CD4-positive, alpha-beta T cell treated with Interleukin-21 for 1 hour (primary cell): ENCODE data around the gene RUSC2.
"Not testable (repeated sequence)": the region's sequence is repeated elsewhere in the genome, so short reads cannot be mapped to it uniquely, and the experiment has no call there.

ENCODE experiments used
- DNase-seq: peaks from one replicate; pipeline ENCODE4 v3.0.0-alpha.2; 2020

The RUSC2 gene

DNA sequence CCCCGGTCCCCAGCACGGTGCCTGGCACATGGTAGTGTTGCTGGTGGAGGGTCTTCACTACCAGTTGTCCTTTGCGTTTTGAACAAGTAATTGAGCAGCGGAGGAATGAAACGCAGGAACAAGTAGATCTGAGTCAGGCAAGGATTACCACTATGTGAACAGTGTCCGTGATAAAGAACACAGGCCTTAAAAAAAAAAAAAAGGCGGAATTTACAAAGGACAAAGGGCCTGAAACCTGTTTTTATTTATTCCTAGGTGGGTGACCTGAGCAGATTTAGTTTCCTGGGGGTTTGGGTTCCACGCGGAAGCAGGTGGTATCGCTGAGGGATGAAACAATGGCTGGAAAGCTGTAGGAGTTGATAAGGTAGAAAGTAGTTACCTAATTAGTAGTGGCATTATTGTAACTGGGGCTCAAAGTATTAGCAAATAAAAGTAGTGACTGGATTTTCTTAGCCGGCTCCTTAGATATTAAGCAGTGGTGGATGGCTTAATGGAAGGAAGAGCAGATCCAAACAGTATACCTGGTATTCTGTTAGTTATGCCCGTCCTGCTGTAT, 1.1 kb downstream of the RUSC2 start:
- no peak for DNase-seq

DNA sequence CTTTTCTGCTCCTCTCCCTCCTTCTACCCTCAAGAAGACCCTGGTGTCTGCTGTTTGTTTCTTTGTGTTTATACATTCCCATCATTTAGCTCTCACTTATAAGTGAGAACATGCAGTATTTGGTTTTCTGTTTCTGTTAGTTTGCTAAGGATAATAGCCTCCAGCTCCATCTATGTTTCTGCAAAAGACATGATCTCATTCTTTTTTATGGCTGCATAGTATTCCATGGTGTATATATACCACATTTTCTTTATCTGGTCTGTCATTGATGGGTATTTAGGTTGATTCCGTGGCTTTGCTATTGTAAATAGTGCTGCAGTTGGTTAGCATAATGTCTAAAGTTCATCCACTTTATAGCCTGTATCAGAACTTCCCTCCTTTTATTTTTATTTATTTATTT, 3.2 kb downstream of the RUSC2 start:
- DNase-seq = not testable (repeated sequence)

DNA sequence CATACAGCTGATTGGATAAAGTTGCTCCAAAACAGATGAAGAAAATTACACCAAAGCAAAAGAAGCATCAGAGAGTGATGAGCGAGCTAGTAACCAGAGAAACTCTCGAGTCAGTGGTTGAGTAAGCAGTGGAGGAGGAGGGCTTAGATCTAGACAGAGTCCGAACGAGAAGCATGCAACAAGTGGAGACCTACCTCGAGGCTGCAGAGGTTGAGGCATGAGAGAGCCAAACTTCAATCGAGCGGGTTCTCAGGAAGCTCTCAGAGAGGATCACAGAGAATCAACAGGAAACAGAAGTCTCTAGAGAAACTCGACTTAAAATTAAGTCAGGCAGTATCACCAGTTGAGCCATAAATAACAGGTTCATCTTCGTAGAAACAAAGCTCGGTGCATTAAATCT, 6.1 kb downstream of the RUSC2 start:
- DNase-seq = no peak

DNA sequence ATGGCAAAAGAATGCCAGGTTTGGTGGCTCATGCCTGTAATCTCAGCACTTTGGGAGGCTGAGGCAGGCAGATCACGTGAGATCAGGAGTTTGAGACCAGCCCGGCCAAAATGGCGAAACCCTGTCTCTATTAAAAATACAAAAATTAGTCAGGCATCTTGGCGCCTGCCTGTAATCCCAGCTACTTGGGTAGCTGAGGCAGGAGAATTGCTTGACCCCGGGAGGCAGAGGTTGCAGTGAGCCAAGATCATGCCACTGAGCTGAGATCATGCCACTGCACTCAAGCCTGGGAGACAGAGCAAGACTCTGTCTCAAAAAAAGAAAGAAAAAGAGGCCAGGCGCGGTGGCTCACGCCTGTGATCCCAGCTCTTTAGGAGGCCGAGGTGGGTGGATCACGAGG, 8.3 kb downstream of the RUSC2 start:
- DNase-seq = not testable (repeated sequence)

DNA sequence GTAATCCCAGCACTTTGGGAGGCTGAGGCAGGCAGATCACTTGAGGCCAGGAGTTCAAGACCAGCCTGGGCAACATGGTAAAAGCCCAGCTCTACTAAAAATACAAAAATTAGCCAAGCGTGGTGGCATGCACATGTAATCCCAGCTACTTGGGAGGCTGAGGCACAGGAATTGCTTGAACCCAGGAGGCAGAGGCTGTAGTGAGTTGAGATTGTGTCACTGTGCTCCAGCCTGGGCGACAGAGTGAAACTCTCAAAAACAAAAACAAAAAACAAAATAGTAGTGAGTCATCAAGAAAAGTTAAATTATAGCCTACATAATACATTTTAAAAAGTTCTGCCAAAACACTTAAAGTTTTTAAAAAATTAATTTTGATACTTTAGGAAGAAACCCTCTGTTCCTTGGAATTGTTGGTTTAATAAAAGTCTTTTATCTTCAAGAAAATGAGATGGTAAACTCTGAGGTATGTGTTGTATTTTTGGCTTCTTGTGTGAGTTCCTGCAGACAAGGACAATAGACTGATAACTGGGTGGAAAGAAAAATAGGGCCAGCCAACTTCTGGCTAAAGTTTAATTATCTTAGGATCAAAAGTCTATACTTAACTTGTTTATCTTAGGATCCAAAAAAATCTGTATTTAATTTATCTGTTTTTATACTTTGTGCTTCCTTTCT, 9.3 kb downstream of the RUSC2 start:
- no peak for DNase-seq

DNA sequence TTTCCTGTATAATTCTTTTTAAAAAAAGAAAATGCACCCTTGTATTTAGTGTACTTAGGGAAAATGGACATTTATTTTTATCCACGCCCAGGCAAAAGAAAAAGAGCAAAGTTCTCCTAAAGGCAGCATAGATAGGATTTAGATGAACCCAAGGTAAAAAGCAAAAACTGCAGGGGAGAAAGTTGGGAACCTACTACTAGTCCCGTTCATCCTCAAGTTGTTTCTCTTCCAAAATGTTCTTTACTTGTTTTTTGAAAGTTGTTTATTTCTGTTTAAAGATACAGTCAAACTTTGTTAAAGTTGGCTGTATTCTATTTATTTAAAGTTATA, 9.8 kb downstream of the RUSC2 start:
- DNase-seq = no peak

DNA sequence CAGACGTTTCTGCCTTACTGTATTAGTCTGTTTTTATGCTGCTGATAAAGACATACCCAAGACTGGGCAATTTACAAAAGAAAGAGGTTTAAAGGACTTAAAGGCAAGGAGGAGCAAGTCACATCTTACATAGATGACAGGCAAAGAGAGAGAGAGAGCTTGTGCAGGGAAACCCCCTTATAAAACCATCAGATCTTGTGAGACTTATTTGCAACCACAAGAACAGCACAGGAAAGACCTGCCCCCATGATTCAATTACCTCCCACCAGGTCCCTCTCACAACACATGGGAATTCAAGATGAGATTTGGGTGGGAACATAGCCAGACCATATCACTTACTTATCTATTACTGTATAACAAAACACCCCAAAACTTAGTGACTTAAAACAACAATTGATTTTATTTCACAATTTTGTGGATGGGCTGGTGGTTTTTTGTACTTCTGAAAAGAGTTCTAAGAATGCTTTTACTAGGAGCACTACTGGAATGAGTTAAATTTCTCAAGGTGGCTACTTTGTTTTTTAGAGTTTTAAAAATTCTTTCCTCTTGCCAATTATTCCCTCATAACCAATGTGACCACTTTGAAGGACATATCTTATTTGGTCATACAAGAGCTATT, 10.3 kb downstream of the RUSC2 start:
- no peak for DNase-seq

DNA sequence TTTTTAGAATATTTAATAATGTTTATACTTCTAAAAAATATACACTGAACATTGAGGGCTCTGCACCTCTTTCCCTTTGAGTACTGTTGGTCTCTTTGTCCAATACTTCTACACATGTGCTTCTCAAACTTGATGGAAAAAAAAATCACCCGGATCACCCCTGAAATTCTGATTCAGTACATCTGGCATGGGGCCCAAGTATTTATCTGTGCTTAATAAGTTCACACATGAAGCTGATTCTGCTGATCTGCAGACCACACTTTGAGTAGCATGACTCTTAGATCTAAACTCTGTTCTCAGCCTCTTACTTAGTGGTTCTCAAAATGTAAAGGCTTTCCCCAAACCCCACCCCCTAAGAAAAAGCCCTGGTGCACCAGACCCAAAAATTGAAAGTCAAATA, 12.0 kb downstream of the RUSC2 start:
- no peak for DNase-seq

DNA sequence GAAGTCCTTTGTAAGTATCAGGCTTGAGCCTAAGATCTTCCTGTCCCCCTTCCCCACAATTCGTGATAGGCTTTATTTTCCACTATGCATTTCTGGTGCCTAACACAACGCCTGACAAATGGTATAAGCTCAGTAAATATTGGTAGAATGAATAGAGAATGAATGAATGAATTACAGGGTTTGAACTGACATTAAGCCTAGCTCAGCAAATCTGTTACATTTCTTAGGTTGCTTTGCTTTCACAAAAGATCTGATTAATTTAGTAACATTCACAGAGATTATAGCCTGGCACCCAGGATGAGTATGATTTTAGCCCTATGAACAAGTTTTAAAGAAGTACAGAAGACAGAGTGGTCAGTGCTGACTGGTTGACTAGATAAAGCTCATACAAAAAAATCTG, 16.4 kb downstream of the RUSC2 start:
- DNase-seq = no peak

DNA sequence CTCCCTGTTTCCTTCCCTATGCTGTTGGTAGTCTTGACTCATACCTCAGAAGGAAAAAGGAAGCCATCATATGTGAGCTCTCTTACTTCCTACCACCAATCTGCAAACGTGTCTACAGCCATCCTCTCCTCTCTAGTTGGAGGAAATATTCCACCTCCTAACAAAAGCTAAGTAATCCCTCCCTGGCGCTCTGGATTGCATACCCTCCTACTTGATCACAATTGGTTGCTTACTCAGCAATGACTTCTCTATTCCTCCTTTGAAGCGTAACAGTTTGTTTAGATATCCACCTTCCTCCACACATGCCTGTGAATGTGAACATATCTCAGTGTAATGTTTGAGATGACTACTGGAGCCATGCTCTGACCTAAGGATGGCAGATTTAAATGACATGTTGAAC, 18.2 kb downstream of the RUSC2 start:
- no peak for DNase-seq

DNA sequence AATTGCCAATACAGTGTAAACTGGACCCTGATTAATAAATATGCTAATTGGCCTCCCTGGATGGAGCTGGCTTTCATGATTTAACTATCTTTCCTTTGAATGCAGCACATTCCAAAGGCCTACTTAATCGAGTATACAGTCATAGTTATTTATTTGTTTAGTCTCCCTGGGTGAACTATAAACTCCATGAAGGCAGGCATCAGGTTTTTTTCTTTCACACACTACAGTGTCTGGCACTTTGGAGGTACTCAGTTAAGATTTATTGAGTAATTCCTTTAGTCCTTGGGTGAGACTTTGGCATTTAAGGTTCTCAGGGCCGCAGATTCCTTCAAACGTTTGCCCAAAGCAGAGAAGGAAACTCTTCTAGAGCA, 20.5 kb downstream of the RUSC2 start:
- DNase-seq = no peak

DNA sequence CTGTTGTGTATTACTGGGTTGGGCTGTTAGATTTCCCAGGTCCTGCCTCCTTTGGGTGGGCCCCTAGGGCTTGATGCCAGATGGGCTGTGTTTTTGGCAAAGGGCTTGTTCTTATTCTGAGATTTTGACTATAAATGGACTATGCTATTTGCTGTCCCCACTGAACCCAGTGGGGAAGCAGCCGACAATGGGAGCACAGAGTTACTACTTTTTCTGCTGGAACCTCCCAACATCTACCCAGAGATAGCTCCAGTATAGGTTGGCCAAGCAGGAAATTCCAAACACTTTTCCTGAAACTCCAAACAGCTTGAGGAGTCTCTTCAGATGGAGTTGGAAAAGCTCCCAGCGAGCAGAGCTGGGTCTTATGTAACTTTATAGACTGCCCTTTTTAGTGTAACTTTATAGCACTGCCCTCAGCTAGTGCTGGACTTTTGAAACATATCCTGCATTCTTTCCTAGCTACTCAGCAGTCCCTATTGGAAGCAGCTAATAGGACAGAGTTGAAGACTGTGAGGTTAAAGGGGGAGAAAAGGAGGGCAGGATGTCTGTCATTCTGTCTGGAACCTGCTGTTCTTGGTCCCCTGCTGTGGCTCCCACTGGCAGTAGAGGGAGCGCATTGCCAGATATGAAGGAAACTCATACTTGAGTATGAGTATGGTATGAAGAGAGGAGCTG, 21.0 kb downstream of the RUSC2 start:
- no peak for DNase-seq

DNA sequence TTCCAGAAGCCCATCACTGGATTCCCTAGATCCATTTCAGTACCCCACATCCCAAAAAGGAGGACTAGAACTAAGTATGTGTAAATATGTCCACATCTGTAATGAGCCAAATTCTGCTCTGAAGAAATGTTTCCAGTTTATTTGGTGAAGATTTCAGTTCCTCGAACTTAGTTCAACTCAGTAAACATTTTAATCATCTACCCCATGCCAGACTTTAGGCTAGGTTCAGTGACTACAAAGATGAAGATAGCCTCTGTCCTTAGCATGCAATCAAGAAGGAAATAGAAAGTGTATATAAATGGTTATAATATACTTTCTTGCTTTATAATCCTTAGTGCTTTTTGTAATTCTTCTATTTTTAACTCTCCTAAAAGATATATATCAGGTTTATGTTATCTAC, 21.5 kb downstream of the RUSC2 start:
- no peak for DNase-seq

DNA sequence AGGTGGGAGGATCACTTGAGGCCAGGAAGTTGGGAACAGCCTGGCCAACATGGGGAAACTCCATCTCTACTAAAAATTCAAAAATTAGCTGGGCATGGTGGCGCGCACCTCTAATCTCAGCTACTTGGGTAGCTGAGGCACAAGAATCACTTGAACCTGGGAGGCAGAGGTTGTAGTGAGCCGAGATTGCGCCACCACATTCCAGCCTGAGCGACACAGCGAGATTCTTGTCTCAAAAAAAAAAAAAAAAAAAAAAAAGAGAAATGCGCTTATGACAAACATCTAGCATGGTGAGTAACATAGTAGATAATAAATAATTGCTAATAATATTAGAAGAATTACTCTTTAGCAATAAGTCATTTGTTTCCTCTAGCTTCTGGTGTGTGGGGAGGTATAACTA, 25.9 kb downstream of the RUSC2 start:
- no peak for DNase-seq

DNA sequence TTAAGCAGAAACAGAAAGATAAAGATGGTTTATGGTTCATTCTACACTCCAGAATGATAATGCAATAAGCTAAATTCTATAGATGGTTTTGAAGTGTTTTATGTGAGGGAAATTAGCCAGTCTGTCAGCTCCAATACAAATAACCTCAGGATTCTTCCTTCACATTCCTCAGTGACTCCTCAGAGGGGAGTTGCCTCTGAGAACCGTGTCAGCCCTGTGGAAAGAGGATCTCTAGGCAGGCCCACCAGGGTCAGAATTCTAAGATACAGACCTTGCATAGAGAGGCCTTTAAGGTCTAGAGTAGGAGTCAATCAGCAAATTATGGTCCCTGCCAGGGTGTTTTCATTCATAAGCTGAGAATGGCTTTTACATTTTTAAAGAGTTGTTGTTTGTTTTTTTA, 26.6 kb downstream of the RUSC2 start:
- DNase-seq = no peak

DNA sequence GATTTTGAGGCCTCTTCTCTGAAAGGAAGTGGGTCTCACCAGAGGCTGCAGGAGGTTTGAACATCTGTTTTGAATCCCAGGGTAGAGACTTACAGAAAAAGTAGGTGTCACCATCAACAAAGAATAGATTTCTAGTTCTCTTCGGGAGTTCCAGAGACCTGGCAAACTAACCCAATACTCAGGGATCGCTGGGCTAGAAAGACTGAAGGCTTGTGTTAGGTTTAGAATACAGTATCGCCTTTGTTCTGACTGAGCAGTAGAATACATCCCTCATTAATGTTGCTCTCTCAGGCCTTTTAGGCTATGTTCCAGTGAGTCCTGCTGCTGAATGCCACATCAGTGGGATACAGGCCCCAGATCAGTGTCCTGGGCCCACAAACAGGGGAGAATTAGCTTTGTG, 27.2 kb downstream of the RUSC2 start:
- DNase-seq = no peak

DNA sequence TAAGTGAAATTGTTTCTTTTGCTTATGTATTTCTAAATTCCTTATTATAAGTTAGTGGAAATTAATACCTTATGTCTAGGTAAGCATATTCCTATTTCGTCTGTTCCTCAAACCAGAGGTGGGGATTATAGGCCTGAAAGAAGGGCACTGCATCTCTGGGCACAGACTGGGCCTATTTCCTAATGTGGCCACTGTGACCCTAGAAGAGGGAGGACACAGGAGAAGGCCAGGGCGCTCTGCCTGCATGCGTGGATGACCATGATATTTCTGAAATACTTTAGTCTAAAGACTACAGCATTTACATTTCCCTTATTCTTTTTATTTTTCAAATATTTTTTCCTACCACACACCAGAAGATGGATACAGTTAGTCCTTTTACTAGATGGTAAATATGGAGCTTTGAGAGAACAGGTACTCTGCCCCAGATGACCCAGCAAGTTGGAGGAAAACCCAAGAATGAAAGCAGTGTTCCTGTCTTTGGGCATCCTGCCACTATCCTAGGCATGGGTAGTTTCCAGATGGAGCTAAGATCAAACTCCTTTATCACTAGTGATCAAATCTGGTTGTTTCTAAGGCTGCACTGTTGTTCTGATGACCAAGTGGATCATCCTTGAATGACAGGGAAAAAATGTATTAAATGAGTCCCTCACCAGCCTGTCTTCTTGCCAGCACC, 27.8 kb downstream of the RUSC2 start:
- DNase-seq = no peak

DNA sequence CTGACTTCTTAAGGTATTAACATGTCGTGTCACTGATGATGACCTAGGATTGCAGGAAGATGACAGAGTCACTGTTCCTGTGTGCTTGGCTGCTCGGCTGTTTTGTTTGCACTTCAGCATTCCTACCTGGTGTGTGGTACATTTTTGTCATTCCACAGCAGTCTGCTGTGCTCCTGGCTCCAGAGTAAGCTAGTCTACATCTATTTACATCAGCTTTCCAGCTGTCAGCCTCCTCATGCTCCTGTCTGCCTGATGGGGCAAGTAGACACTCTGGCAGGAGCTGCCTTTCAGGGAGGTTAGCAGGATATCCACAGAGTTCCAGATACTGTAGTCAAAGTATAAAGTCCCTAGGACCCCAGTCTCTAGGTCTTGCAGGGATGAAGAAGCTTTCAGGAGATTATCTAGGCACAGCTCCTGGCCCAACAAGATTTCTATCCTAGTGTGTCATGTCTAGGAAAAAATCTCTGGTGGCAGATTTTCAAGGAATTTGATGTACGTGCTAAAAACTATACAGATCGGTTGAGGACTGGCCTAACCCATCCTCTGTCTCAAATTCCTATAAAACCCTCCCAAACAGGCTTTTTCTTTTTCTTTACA, 28.4 kb downstream of the RUSC2 start:
- no peak for DNase-seq

DNA sequence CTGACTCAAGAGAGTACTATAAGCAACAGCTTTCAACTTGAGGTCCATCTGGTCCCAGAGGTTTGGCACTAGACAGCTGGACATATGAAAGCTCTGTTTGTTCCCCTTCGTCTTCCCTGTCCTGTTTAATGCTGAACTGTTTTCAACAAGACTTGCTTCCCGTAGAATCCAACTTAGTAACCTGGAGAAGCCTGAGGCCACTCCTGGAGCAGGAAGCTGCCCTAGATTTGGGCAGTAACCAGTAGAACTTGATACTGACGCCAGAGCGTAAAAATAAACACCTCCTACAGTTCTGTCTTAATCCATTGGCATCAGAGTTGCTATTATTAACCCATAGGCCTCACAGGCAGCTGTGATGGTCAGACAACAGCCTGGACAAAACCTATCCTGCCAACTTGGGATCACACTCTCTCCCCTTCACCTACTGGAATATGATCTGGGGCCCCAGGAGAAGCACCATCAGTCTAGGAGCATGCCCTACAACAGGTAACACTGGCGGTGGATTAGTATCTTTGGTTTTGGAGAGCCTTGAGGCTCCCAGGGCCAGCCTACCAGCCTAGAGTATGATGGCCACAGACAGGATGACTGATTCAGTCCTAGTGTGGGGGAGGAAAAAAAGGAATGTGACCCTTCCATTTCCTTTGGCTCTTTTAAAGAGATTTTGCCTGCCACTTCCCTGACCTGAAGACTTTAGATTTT, 29.2 kb downstream of the RUSC2 start:
- DNase-seq = no peak

DNA sequence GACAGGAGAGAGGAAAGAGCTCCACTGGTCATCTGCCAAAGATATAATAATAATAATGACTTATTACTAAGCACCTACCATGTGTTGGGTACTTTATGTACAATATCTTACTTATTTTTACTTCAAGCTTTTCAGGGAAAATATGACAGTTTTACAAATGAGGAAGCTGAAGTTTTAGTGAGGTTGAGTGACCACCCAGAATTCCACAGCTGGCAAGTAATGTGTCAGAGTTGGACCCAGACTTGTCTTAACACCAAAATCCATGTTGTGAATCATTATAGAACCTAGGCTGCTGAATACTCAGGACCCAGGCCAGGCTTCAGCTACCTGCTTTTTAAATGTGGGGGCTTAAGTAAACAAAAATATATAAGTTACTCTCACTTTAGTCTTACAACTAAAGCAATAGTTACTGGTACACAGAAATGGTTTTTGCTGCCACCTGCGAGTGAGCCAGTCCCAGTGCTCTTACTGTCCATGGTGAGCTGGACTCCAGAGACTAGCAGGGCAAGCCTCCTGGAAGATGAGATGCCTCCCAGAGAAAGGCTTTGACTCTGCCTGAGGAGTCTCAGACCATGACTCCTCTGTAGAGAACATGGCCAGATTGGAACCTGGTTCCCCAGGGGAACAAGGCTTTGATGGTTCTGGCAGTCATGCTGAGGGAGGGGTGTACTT, 29.9 kb downstream of the RUSC2 start:
- no peak for DNase-seq

DNA sequence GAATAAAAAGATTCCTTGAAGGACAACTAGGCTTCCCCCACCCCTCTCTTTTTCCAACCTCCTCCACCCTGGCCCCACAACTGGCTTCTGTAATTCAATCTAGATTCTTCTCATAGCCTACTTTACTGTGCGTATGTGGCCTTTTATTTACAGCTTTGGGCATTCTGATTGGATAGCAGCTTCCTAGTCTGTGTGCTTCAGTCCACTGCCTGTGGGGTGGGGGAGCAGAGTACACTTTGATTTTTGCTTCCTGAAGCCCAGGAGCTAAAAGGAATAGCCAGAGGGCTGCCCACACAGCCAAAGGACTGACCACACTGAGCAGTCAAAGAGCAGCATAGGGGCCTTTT, 30.4 kb downstream of the RUSC2 start:
- DNase-seq = no peak

DNA sequence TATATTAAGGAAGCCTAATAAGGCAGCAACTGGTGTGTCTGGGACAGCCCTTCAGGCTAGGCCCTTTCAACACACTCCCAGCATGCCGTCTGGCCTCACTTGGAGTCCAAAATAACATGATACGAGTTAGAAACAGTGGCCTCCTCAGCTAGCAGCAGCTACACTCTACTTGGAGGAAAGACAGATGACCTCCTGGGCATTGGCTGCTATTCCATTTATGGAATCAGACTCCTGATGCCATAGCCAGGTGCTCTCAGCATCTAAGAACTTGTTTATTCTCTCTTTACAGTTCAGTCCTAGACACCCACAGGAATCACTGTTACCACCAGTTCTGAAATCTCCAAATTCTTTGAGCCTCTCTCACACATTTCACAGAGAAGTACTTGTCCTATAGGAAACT, 31.8 kb downstream of the RUSC2 start:
- no peak for DNase-seq
